ENCODE results near the gene PITX2. TPM values are rescaled to one million over a fixed set of nuclear protein-coding genes. Genes with fewer than 3 reads are reported as not detected.

PITX2 gene
- total and polyA plus RNA-seq, 2 of the 13 experiments (the other 11 are each of a cell fraction or from before 2014, with no cell fraction given), result not detected

GRCh38 chr4:110589297-110589696, 33.6 kb downstream of the PITX2 start:
- Histone ChIP-seq H3K4me2 (ENCODE audit: low read depth, low read length) (no peak overlapping the region), H3K36me3 (replicated peaks in 1 of 2; ENCODE audit: control insufficient read depth in 1 of 2, insufficient read depth in 2 of 2, low read length in 2 of 2) (no peaks in the 10 kb centered on the region), H4K20me1 (ENCODE audit: insufficient read depth, low read length) (no peaks in the 10 kb centered on the region), H3K9ac (ENCODE audit: insufficient read depth, low read depth, low read length) (no peak overlapping the region), H3K4me3 (replicated peaks in 1 of 3; ENCODE audit: insufficient read depth in 1 of 3, low read depth in 2 of 3, low read length in 3 of 3) (no peak overlapping the region), H3K9me3 (ENCODE audit: low read length) (no peaks in the 10 kb centered on the region), H3K27ac (ENCODE audit: extremely low read length, insufficient read depth, low read length) (no peak overlapping the region), H3K79me2 (ENCODE audit: insufficient read depth, low read length) (no peaks in the 10 kb centered on the region), H3K27me3 (ENCODE audit: control insufficient read depth in 1 of 2, insufficient read depth in 2 of 2, low read length in 2 of 2) (no peaks in the 10 kb centered on the region; a peak in 1 of 5 replicates), H2AFZ (ENCODE audit: low read length) (no peak overlapping the region), H3K4me1 (ENCODE audit: insufficient read depth, low read length) (no peaks in the 10 kb centered on the region)
- CTCF ChIA-PET (ENCODE audit: low intra/inter-chr PET ratio, low total read pairs), result no interaction called here
- DNase-seq (ENCODE audit: low spot score), result no peak
- in situ Hi-C loops (cut with HindIII; ENCODE audit: extremely low pct_ligation_motif_present, low pct_unique_long_range_greater_than_20kb), result no loop called here
- TF ChIP-seq CREB1 (IDR thresholded peaks at IDR 0.05), result no peak
- no peak for TF ChIP-seq CREB1 (CRISPR knock-in tag; IDR thresholded peaks at IDR 0.05)
- no peak for TF ChIP-seq TBL1XR1 (IDR thresholded peaks at IDR 0.05; ENCODE audit: borderline replicate concordance, low read length, partially characterized antibody)
- TF ChIP-seq ZNF773 (CRISPR knock-in tag; IDR thresholded peaks at IDR 0.05; ENCODE audit: borderline replicate concordance), result no peak
- TF ChIP-seq MZF1 (CRISPR knock-in tag; IDR thresholded peaks at IDR 0.05; ENCODE audit: borderline replicate concordance), result no peak
- TF ChIP-seq SAFB2 (CRISPR knock-in tag; IDR thresholded peaks at IDR 0.05; ENCODE audit: borderline replicate concordance, low read depth), result no peak
- no peak for TF ChIP-seq MBNL3 (CRISPR knock-in tag; conservative IDR thresholded peaks at IDR 0.05)
- no peak for TF ChIP-seq ZBTB7A (CRISPR knock-in tag; IDR thresholded peaks at IDR 0.05)
- no peak for TF ChIP-seq GLI4 (CRISPR knock-in tag; IDR thresholded peaks at IDR 0.05; ENCODE audit: borderline replicate concordance)
- no peak for TF ChIP-seq PTBP1 (IDR thresholded peaks at IDR 0.05; ENCODE audit: low read depth, low read length, poor library complexity, severe bottlenecking)
- no peak for TF ChIP-seq CENPT (CRISPR knock-in tag; IDR thresholded peaks at IDR 0.05; ENCODE audit: low read depth)
- no peak for TF ChIP-seq ZMAT3 (CRISPR knock-in tag; conservative IDR thresholded peaks at IDR 0.05)
- ATAC-seq, result no peak
- no TSS peak for BruUV-seq (replicated peaks)
- intact Hi-C loops (cut with micrococcal nuclease; ENCODE audit: unreplicated experiment), result no loop called here
- no peak for FAIRE-seq
- POLR2A ChIA-PET, result no interaction called here
